GM23248 (cell line): ENCODE measurements around the gene SPATA4.

ENCODE experiments used
- EZH2 ChIP-seq: fragments of 200-600 bp; sonication (generic); IDR thresholded peaks from 2 replicates; pipeline ENCODE4 v1.6.1; 2018; ENCODE audit warnings: antibody characterized with exemption, mild to moderate bottlenecking; ENCODE audit not compliant: insufficient read depth, poor library complexity, severe bottlenecking
- EZH2phosphoT487 ChIP-seq: fragments of 200-600 bp; sonication (generic); IDR thresholded peaks from 2 replicates; pipeline ENCODE4 v1.6.1; 2018; ENCODE audit warnings: antibody characterized with exemption, moderate library complexity, mild to moderate bottlenecking, low read depth; ENCODE audit not compliant: insufficient read depth

DNA sequence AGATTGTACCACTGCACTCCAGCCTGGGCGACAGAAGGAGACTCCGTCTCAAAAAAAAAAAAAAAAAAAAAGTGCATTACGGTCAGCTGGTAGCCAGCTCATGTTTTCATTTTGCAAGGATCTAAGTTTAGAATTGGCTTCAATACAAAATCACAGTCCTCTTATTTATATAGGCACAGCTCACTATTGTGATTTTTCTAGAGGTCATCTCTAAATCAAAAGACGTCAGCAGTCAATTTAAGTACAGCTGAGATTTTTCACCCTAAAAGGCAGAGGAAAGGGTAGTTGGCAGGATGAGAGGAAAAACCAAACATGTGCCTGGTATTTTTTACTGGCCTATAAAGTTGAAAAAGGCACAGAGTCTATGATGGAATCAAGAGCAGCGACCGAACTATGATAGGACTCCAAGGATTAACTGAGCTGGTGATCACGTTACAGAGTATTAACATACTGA is 42.8 kb upstream of the SPATA4 start:
- TF ChIP-seq EZH2, result no peak
- no peak for TF ChIP-seq EZH2phosphoT487
